CD4-positive, CD25-positive, alpha-beta regulatory T cell (primary cell): ENCODE data around the gene MEGF9. TPM values are rescaled to one million over a fixed set of nuclear protein-coding genes. Genes with fewer than 3 reads are reported as not detected.

ENCODE experiments used
- ATAC-seq, 2 donors: fragments of 150-1000 bp; cut with Tn5 transposase; one replicate each; pipeline ENCODE4 v1.10.0; 2021; ENCODE audit warnings: low read depth in 2 of 2, moderate number of reproducible peaks in 2 of 2, moderate library complexity in 1 of 2
- DNase-seq, 3 donors: peaks; one replicate each; pipeline versions ENCODE4 v3.0.0 to v3.0.0-alpha.2; 2012 to 2022; ENCODE audit warnings: mixed read lengths in 1 of 3
- H3K27ac ChIP-seq: one replicate; pipeline ENCODE4 v1.7.0; 2013; ENCODE audit warnings: mild to moderate bottlenecking, low read length; ENCODE audit not compliant: insufficient read depth, poor library complexity, severe bottlenecking
- H3K27me3 ChIP-seq: one replicate; pipeline ENCODE4 v1.7.0; 2013; ENCODE audit warnings: low read length; ENCODE audit not compliant: control insufficient read depth, insufficient read depth
- H3K36me3 ChIP-seq: one replicate; pipeline ENCODE4 v1.7.0; 2013; ENCODE audit warnings: mild to moderate bottlenecking, low read length, moderate library complexity; ENCODE audit not compliant: control insufficient read depth, insufficient read depth
- H3K4me1 ChIP-seq: 2 replicates; pipeline ENCODE4 v1.7.0; 2013; ENCODE audit warnings: mild to moderate bottlenecking, low read length; ENCODE audit not compliant: insufficient read depth, control insufficient read depth, poor library complexity, severe bottlenecking
- H3K4me3 ChIP-seq: one replicate; pipeline ENCODE4 v1.7.0; 2013; ENCODE audit warnings: low read depth, mild to moderate bottlenecking, low read length, moderate library complexity
- H3K9me3 ChIP-seq, 2 experiments: 1 replicate in 1 of 2; 2 replicates in 1 of 2; pipeline ENCODE4 v1.7.0; 2013; ENCODE audit warnings: low read length in 2 of 2, mild to moderate bottlenecking in 1 of 2, moderate library complexity in 1 of 2; ENCODE audit not compliant: control insufficient read depth in 2 of 2
- H3K27ac Mint-ChIP-seq, 3 donors: one replicate each; pipeline ENCODE4 v1.8.0; 2020 to 2022; ENCODE audit warnings: mild to moderate bottlenecking in 3 of 3, mixed read lengths in 3 of 3, moderate library complexity in 2 of 3
- H3K27me3 Mint-ChIP-seq: one replicate; pipeline ENCODE4 v1.8.0; 2022; ENCODE audit warnings: mild to moderate bottlenecking, mixed read lengths
- H3K36me3 Mint-ChIP-seq: one replicate; pipeline ENCODE4 v1.8.0; 2020; ENCODE audit warnings: mixed read lengths
- H3K4me1 Mint-ChIP-seq, 4 donors: one replicate each; pipeline ENCODE4 v1.8.0; 2020 to 2022; ENCODE audit warnings: mixed read lengths in 4 of 4, mild to moderate bottlenecking in 1 of 4
- H3K4me3 Mint-ChIP-seq, 4 donors: one replicate each; pipeline ENCODE4 v1.8.0; 2020 to 2022; ENCODE audit warnings: mild to moderate bottlenecking in 4 of 4, mixed read lengths in 4 of 4, moderate library complexity in 3 of 4
- H3K9me3 Mint-ChIP-seq, 7 donors: one replicate each; pipeline ENCODE4 v1.8.0; 2020 to 2022; ENCODE audit warnings: mixed read lengths in 7 of 7, mild to moderate bottlenecking in 3 of 7, moderate library complexity in 2 of 7
- polyA plus RNA-seq, 4 donors: library from polyadenylated mRNA; unstranded; fragments of 300-500 nt; fragmentation: Illumina TruSeq; gene quantifications; one replicate each; pipeline ENCODE4 v1.2.3, GENCODE V29; 2021
- total RNA-seq: library from RNA; stranded (reverse); gene quantifications from one replicate; pipeline ENCODE4 v1.2.3, GENCODE V29; 2022

The MEGF9 gene
- total and polyA plus RNA-seq, 5 donors from 2014 or later, result 4.6 to 17.8 (median 7.5) TPM

DNA sequence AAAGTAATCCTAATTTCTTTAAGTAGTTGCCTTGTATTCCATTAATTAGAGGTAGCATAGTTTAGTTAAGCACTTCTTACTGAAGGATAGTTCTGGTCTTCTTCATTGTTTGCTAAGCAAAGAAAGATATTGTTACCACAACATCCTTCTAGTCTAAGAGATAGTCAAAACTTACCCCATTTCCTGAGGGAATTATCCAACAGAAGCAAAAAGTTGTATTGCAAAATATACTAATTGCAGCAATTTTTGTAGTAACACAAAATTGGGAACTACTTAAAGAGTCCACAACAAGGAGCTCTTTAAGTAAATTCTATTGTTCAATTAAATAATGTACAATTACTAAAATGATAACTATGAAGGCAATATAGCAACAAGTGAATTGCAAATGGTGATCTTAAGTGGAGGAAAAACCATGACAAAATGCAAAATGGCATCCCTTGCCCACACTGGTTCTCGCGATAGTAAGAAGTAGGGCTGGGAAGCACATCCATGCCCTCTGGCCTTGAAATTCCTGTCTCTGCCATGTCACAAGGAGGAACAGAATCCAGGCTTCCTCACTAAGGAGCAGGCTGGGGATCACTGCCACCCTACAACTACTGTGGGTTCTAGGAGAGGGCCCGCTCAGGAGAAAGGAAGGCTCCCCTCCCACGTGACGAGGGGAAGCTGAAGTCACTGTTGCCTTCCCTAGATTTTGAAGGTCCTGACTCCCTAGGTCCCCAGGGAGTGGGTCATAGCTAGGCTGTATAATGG lies 23.3 kb upstream of the MEGF9 start:
- no peaks in the 10 kb centered on the region for H3K27me3 ChIP-seq
- no peak overlapping the region for H3K27ac ChIP-seq
- no peak overlapping the region for H3K4me3 Mint-ChIP-seq
- H3K9me3 Mint-ChIP-seq, result no peaks in the 10 kb centered on the region
- H3K27ac Mint-ChIP-seq, result no peak overlapping the region
- H3K36me3 Mint-ChIP-seq, result no peaks in the 10 kb centered on the region
- H3K36me3 ChIP-seq, result no peaks in the 10 kb centered on the region
- H3K9me3 ChIP-seq, result no peaks in the 10 kb centered on the region
- no peaks in the 10 kb centered on the region for H3K4me1 ChIP-seq
- no peak for DNase-seq
- peaks cover 0 to 6% (median 1%) of the 10 kb centered on the region in 4 donors for H3K4me1 Mint-ChIP-seq
- H3K27me3 Mint-ChIP-seq, result no peaks in the 10 kb centered on the region
- H3K4me3 ChIP-seq, result no peak overlapping the region
- ATAC-seq, result no peak

DNA sequence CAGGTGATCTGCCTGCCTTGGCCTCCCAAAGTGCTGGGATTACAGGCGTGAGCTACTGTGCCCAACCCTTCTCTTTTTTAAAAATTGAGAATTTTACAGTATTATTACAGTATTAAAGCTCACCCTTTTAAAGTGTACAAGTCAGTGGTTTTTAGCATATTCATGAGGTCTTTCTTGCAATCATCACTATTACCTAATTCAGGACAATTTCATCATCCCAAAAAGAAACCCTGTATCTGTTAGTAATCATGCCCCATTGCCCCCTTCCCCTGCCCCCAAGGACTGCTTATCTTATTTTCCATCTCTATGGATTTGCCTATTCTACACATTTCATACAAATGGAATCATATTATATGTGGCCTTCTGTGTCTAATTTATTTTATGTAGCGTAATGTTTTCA lies 22.6 kb upstream of the MEGF9 start:
- Histone ChIP-seq H3K4me3 (no peak overlapping the region), H3K9me3 (no peaks in the 10 kb centered on the region), H3K27ac (no peak overlapping the region), H3K27me3 (no peaks in the 10 kb centered on the region), H3K4me1 (no peaks in the 10 kb centered on the region), H3K36me3 (no peaks in the 10 kb centered on the region)
- Mint-ChIP-seq H3K27me3 (no peaks in the 10 kb centered on the region), H3K9me3 (no peaks in the 10 kb centered on the region), H3K36me3 (no peaks in the 10 kb centered on the region), H3K27ac (no peak overlapping the region), H3K4me3 (no peak overlapping the region), H3K4me1 (peaks cover 0 to 6% (median 1%) of the 10 kb centered on the region in 4 donors)
- DNase-seq (no peak), ATAC-seq (no peak)

- Histone ChIP-seq H3K4me1 (no peaks in the 10 kb centered on the region), H3K36me3 (no peaks in the 10 kb centered on the region), H3K4me3 (no peak overlapping the region), H3K27me3 (no peaks in the 10 kb centered on the region), H3K27ac (no peak overlapping the region), H3K9me3 (no peaks in the 10 kb centered on the region)
- Mint-ChIP-seq H3K27me3 (no peaks in the 10 kb centered on the region), H3K27ac (peak overlapping the region in 1 of 3 donors; percentile 5), H3K9me3 (no peaks in the 10 kb centered on the region), H3K36me3 (no peaks in the 10 kb centered on the region), H3K4me1 (peaks cover 0 to 6% (median 1%) of the 10 kb centered on the region in 4 donors), H3K4me3 (no peak overlapping the region)
- DNase-seq, result no peak
- ATAC-seq, result no peak
Observed at GRCh38 chr9:120735415-120736126, 21.3 kb upstream of the MEGF9 start.

GRCh38 chr9:120734607-120735410 lies 20.5 kb upstream of the MEGF9 start:
- H3K4me1 ChIP-seq, result no peaks in the 10 kb centered on the region
- H3K9me3 Mint-ChIP-seq, result no peaks in the 10 kb centered on the region
- no peaks in the 10 kb centered on the region for H3K9me3 ChIP-seq
- ATAC-seq, result no peak
- H3K4me3 ChIP-seq, result no peak overlapping the region
- peaks cover 0 to 6% (median 1%) of the 10 kb centered on the region in 4 donors for H3K4me1 Mint-ChIP-seq
- H3K27ac ChIP-seq, result no peak overlapping the region
- no peaks in the 10 kb centered on the region for H3K27me3 Mint-ChIP-seq
- DNase-seq, result no peak
- no peak overlapping the region for H3K4me3 Mint-ChIP-seq
- H3K27ac Mint-ChIP-seq, result peak overlapping the region in 2 of 3 donors; percentile 4 to 16
- H3K36me3 ChIP-seq, result no peaks in the 10 kb centered on the region
- no peaks in the 10 kb centered on the region for H3K36me3 Mint-ChIP-seq
- no peaks in the 10 kb centered on the region for H3K27me3 ChIP-seq

DNA sequence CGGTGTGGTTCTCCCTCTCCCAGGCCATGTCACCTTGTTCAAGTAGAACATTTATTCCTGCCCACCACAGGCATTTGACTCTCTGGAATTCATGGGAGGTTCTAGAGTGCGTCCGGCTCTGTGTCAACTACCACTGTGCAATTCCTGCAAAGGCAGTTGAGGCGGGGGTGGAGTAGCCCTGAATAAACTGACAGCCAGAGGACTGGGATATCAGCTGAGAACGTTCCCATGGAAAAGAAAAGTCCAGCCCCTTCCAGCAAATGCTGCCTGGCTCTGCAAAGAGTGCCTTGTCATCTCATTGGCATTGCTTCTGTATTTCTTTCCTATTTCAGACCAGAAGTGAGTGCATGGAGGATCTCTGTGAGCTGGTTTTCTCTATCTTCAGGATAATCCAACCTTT lies 18.9 kb upstream of the MEGF9 start:
- H3K9me3 ChIP-seq, result no peaks in the 10 kb centered on the region
- no peak for ATAC-seq
- Mint-ChIP-seq H3K4me1 (peaks cover 0 to 6% (median 1%) of the 10 kb centered on the region in 4 donors), H3K4me3 (no peak overlapping the region), H3K27ac (no peak overlapping the region), H3K36me3 (no peaks in the 10 kb centered on the region), H3K9me3 (no peaks in the 10 kb centered on the region), H3K27me3 (no peaks in the 10 kb centered on the region)
- no peaks in the 10 kb centered on the region for H3K27me3 ChIP-seq
- H3K4me3 ChIP-seq, result no peak overlapping the region
- H3K4me1 ChIP-seq, result no peaks in the 10 kb centered on the region
- no peak for DNase-seq
- no peak overlapping the region for H3K27ac ChIP-seq
- no peaks in the 10 kb centered on the region for H3K36me3 ChIP-seq

DNA sequence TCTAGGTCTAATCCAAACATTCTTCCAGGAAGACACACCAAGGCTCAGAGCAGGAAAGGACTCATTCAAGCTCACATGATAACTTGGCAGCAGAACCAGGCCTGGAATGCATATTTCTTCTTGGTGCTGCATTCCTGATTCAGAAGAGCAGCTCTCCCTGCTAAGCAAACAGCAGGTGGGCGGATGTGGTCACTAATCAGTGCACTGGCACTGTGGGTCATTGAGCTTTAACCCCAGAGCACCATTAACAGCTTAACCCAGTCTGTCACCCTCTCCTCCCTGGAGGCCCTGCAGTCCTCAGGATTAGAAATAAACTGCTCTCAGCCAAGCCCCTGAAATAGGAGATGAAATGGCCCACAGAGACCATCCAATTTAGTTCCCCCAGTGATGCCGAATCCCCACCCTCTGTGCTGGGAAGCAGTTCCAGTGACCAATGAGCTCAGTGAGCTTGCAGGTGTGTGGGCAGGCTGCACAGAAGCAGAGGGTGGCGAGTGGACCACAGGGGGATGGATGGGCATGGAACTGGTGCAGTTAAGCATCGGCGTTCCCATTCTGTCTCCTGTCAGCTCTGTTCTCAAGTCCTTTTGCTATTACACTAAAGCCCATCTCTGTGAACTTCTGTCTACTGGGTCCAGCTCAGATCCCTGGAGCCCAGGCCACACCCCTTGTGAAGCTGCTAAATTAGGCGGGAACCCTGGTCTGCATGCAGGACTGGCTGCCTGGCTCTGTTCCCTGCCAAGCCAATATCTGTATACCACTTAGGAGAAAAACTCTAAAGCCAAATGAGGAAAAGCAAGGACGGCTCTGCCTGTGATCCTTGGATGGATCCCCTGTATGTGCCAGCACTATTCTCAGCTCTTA lies 16.6 kb upstream of the MEGF9 start:
- H3K4me1 ChIP-seq, result no peaks in the 10 kb centered on the region
- no peaks in the 10 kb centered on the region for H3K27me3 Mint-ChIP-seq

GRCh38 chr9:120729791-120730241 lies 15.5 kb upstream of the MEGF9 start:
- Mint-ChIP-seq H3K27me3 (no peaks in the 10 kb centered on the region), H3K4me3 (no peak overlapping the region), H3K36me3 (no peaks in the 10 kb centered on the region), H3K27ac (no peak overlapping the region), H3K9me3 (no peaks in the 10 kb centered on the region), H3K4me1 (peaks cover 0 to 6% (median 1%) of the 10 kb centered on the region in 4 donors)
- H3K4me3 ChIP-seq, result no peak overlapping the region
- H3K4me1 ChIP-seq, result no peaks in the 10 kb centered on the region
- H3K9me3 ChIP-seq, result no peaks in the 10 kb centered on the region
- no peaks in the 10 kb centered on the region for H3K36me3 ChIP-seq
- ATAC-seq (no peak), DNase-seq (no peak)
- no peak overlapping the region for H3K27ac ChIP-seq
- H3K27me3 ChIP-seq, result no peaks in the 10 kb centered on the region

More for the DNA sequence above, 16.6 kb upstream of the MEGF9 start:
- Histone ChIP-seq H3K4me3 (no peak overlapping the region), H3K27me3 (no peaks in the 10 kb centered on the region), H3K36me3 (no peaks in the 10 kb centered on the region), H3K27ac (no peak overlapping the region), H3K9me3 (no peaks in the 10 kb centered on the region)
- Mint-ChIP-seq H3K36me3 (no peaks in the 10 kb centered on the region), H3K4me3 (no peak overlapping the region), H3K9me3 (no peaks in the 10 kb centered on the region), H3K27ac (no peak overlapping the region), H3K4me1 (peaks cover 0 to 8% (median 1%) of the 10 kb centered on the region in 4 donors)
- no peak for ATAC-seq
- no peak for DNase-seq
